B cell (primary cell): ENCODE results near the gene IGF2BP1.

ENCODE experiments used
- CTCF ChIP-seq: fragments of 200-600 bp; IDR thresholded peaks from one replicate; pipeline ENCODE4 v1.8.0; 2022; ENCODE audit warnings: antibody characterized with exemption, mild to moderate bottlenecking
- EZH2 ChIP-seq: IDR thresholded peaks from 2 replicates; pipeline ENCODE4 v1.6.1; 2012; ENCODE audit warnings: borderline replicate concordance, low read depth, mild to moderate bottlenecking, moderate library complexity, low read length; ENCODE audit not compliant: insufficient read depth, poor library complexity, severe bottlenecking

- no peak for TF ChIP-seq CTCF
- no peak for TF ChIP-seq EZH2
Measured at GRCh38 chr17:48981927-48982539, 15.2 kb upstream of the IGF2BP1 start.
